Stimulated activated CD8-positive, alpha-beta memory T cell treated with anti-CD3 and anti-CD28 coated beads, Interleukin-2, amount 100 ng/mL, for 1 hour (primary cell): Measurements from ENCODE around the gene TRMT1L.
"Not testable (repeated sequence)": the region's sequence is repeated elsewhere in the genome, so short reads cannot be mapped to it uniquely, and the experiment has no call there.

ENCODE experiments used
- DNase-seq, 2 donors: peaks; one replicate each; pipeline ENCODE4 v3.0.0-alpha.2; 2020; ENCODE audit warnings: low read depth in 2 of 2

Gene TRMT1L, protein sequence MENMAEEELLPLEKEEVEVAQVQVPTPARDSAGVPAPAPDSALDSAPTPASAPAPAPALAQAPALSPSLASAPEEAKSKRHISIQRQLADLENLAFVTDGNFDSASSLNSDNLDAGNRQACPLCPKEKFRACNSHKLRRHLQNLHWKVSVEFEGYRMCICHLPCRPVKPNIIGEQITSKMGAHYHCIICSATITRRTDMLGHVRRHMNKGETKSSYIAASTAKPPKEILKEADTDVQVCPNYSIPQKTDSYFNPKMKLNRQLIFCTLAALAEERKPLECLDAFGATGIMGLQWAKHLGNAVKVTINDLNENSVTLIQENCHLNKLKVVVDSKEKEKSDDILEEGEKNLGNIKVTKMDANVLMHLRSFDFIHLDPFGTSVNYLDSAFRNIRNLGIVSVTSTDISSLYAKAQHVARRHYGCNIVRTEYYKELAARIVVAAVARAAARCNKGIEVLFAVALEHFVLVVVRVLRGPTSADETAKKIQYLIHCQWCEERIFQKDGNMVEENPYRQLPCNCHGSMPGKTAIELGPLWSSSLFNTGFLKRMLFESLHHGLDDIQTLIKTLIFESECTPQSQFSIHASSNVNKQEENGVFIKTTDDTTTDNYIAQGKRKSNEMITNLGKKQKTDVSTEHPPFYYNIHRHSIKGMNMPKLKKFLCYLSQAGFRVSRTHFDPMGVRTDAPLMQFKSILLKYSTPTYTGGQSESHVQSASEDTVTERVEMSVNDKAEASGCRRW

DNA sequence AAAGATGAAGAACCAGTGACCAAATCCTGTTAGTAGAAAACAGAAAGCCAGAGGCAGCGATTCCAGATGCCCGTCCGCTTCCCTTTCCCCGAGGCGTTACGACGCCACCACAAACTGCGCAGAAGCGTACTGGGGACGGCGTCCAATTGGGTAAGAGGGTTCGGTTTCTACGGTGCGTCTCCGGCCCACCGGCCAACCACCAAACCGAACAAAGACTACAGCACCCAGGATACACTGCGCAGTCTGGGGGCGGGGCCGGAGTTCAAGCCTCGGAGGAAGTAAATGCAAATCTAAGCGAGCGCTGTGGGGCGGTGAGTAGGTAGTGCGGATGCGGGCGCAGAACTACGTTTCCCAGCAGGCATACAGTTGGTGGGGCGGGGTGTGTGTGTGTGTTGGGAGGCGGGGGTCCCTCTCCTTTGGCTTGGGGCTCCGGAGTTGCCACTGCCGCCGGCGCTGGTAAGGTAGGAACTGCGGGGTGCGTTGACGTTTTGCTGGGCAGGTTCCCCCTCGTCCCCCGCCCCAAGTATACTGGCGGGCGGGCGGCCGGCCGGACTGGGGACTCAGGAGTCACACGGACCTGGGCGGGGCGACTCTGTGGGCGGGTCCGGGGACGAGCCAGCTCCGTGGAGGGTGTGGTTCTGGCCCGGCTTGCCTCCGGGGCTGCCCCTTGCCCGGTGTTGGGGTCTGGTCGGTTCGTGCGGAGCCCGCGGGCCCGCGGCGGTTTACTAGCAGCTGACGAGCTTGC, at the start of gene TRMT1L, which contains the start of gene SWT1:
TSS of gene TRMT1L (minus strand) at position 100 of the 745 bp plus-strand sequence. CDS start 241 bp downstream, outside the sequence.
TSS of gene SWT1 (plus strand) at position 314 of the 745 bp plus-strand sequence. CDS start 3,675 bp downstream, outside the sequence.
- DNase-seq: peak; percentile 95 to 96

DNA sequence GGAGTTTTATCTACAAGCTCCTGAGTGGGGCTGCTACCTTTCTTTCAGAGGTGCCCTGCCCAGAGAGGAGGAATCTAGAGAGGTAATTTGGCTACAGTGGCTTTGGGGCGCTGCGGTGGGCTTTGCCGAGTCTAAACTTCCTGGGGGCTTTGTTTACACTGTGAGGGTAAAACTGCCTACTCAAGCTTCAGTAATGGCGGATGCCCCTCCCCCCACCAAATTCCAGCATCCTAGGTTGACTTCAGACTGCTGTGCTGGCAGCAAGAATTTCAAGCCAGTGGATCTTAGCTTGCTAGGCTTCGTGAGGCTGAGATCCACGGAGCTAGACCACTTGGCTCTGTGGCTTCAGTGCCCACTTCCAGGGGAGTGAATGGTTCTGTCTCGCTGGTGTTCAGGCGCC, 44.1 kb upstream of the TRMT1L start:
- no peak for DNase-seq

DNA sequence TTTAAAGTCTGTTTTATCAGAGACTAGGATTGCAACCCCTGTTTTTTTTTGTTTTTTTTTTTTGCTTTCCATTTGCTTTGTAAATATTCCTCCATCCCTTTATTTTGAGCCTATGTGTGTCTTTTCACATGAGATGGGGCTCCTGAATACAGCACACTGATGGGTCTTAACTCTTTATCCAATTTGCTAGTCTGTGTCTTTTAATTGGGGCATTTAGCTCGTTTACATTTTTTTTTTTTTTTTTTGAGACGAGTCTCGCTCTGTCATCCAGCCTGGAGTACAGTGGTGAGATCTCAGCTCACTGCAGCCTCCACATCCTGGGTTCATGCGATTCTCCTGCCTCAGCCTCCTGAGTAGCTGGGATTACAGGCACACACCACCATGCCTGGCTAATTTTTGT, 42.0 kb upstream of the TRMT1L start:
- DNase-seq: not testable (repeated sequence)

- DNase-seq: no peak
These were observed 37.0 kb upstream of the TRMT1L start for GRCh38 chr1:185193756-185194155.

- no peak for DNase-seq
These were observed 13.6 kb upstream of the TRMT1L start for GRCh38 chr1:185170291-185170848.

DNA sequence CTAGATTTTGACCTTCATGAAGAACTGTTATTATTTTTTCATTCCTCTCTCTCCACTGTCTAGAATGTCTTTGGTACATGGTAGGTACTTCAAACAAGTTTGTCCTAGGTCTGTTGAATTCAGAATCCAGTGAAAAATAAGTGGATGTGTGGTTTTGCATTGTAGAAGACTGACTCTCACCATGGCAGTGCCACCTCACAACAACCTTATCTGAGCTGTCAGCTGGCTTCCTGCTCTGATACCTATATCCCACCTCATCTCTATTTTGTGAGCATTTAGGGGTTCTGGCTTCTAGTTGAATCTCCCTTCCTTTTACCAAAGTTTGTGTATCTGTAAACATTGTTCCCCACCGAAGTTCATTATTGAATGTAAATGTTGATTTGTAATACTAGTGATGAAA, 9.4 kb upstream of the TRMT1L start:
- DNase-seq: no peak

- no peak for DNase-seq
These were observed 5.7 kb upstream of the TRMT1L start for GRCh38 chr1:185162491-185162890.

GRCh38 chr1:185159966-185160365, 3.2 kb upstream of the TRMT1L start:
- DNase-seq: no peak

DNA sequence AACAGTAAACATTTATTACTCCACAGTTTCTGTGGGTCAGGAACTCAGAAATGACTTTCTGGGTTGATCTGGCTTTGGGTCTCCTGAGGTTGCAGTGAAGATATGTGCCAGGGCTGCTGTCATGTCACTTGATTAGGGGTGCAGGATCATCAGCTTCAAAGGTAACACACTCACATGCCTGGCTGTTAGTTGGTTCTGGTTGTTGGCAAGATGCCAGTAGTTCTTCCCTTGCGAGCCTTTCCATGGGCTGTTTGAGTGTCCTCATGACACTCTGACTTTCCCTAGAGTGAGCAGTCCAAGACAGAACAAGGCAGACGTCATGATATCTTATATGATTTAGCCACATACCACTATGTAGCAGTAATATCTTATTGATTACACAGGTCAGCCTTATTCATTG, 2.0 kb upstream of the TRMT1L start:
- DNase-seq: no peak

DNA sequence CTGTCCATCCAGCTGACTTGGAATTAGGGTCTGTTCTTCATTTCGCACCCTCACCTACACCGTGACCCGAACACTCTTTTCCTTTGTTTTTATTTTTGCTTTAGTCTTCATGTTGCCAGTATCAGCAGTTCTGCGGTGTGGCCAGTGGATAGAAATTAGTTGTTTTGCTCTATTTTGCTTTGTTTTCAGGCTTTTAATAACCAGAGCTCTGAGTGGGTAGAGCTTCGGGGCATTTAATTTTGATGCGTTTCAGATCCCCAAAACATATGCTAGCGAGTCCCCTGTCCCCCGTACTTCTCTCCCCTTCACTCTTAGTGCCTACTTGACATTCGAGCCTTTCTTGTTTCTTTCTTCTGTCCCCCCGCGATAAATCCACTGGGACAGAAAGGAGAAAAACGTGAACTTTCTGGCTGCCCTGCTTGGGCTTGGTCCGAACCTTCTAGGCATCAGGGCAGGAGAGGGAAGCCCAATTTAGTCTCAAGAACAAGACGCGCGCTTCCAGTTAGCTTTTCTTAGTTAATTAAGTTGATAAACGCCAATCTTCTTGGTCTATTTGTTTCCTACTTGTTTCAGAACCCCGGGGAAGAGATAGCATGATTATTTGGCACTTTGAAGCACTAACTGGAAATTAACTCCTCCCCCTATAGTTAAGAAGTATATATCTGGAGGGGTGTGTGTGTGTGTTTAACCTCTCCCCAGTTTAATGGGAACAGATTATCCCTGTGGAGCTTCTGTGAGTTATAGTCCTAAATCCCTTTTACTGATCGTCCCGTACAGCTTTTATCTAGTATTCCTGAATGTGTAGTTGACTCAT, 1.1 kb upstream of the TRMT1L start:
- DNase-seq: no peak

DNA sequence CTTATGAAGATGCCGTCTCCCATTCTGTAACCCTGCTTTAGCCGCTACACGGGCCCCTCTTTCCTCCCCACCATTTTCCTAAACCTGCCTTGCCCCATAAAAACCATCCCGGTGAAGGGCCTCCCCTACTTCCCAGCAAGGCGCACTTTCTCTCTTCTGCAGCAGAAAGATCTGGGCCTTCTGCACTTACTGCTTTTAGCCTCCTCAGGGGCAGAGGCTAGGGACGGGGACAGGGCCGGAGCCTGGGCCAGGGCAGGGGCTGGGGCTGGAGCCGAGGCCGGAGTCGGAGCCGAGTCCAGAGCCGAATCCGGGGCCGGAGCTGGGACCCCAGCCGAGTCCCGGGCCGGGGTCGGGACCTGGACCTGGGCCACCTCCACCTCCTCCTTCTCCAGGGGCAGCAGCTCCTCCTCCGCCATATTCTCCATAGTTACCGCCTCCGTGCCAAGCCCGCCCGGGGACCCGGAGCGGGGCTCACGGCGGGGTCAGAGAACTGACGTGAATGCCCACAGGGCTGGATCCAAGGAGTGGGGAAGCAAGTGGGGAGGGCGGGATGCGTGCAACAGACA, 382 bp downstream of the TRMT1L start:
- DNase-seq: peak; percentile 4 to 24

GRCh38 chr1:185155600-185156287, 1.0 kb downstream of the TRMT1L start:
- no peak for DNase-seq

GRCh38 chr1:185154912-185155513, 1.7 kb downstream of the TRMT1L start:
- no peak for DNase-seq

- DNase-seq: no peak
These were observed 4.5 kb downstream of the TRMT1L start for GRCh38 chr1:185152187-185152767.

GRCh38 chr1:185151215-185151614, 5.5 kb downstream of the TRMT1L start:
- DNase-seq: no peak

GRCh38 chr1:185144233-185144632, 12.5 kb downstream of the TRMT1L start:
- DNase-seq: no peak

DNA sequence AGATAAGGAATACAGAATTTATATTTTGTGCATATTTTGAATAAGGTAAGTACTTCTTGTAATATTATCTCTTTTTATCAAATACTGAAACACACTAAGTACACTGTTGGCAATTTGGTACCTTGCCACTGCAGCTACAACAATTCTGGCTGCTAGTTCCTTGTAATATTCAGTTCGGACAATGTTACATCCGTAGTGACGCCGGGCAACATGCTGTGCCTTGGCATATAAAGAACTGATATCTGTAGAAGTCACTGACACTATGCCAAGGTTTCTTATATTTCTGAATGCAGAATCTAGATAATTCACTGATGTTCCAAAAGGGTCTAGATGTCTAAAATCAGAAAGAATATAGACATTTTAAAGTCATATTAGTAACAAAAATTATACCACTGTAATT, 17.5 kb downstream of the TRMT1L start:
- no peak for DNase-seq

GRCh38 chr1:185137896-185138545, 18.7 kb downstream of the TRMT1L start:
- DNase-seq: no peak

GRCh38 chr1:185132534-185132933, 24.2 kb downstream of the TRMT1L start:
- DNase-seq: no peak
